HL-60 (cell line): ENCODE measurements around the gene ABCG1.

Source experiments
- DNase-seq, 2 experiments: peaks; one replicate each; pipeline ENCODE4 v3.0.0-alpha.2; 2010 to 2020; ENCODE audit warnings: low read depth in 1 of 2, low spot score in 1 of 2
- H3K27ac ChIP-seq: fragments of 250-450 bp; sonication (Bioruptor Pico); replicated peaks from 2 replicates; pipeline ENCODE4 v1.5.1; 2020; ENCODE audit warnings: mild to moderate bottlenecking, moderate library complexity
- H3K27me3 ChIP-seq: fragments of 250-450 bp; sonication (Bioruptor Pico); 2 replicates; pipeline ENCODE4 v1.5.1; 2021; ENCODE audit warnings: mild to moderate bottlenecking, moderate library complexity; ENCODE audit not compliant: insufficient read depth, poor library complexity, severe bottlenecking
- H3K4me3 ChIP-seq: replicated peaks from 2 replicates; pipeline ENCODE4 v1.5.1; 2011; ENCODE audit warnings: mild to moderate bottlenecking, control low read depth, low read length; ENCODE audit not compliant: insufficient read depth
- GABPA ChIP-seq: IDR thresholded peaks from 2 replicates; pipeline ENCODE4 v1.6.1; 2012; ENCODE audit warnings: low read depth
- POLR2AphosphoS5 ChIP-seq: IDR thresholded peaks from 2 replicates; pipeline ENCODE4 v1.6.1; 2012; ENCODE audit warnings: low read depth
- REST ChIP-seq: IDR thresholded peaks from 2 replicates; pipeline ENCODE4 v1.6.1; 2012; ENCODE audit warnings: low read depth; ENCODE audit not compliant: insufficient replicate concordance
- SPI1 ChIP-seq: IDR thresholded peaks from 2 replicates; pipeline ENCODE4 v1.6.1; 2012; ENCODE audit warnings: low read depth, mild to moderate bottlenecking, borderline replicate concordance
- long read RNA-seq: library from polyadenylated mRNA; unstranded; transcript quantifications from one replicate; pipeline ENCODE4 v2.0.0, GENCODE V29; 2020
- TF ChIP-seq, protein P1 (sequence below): IDR thresholded peaks from one replicate; pipeline ENCODE4 v1.5.1; 2011; ENCODE audit warnings: low read length, control low read depth, inconsistent platforms; ENCODE audit not compliant: insufficient read depth

The ABCG1 gene
- long read RNA-seq, partial matches to known transcripts: 0 of 1 reads
- long read RNA-seq, other reads (novel, unspliced or antisense): 1 of 1 reads

- TF ChIP-seq REST (no peak), SPI1 (no peak), GABPA (no peak), POLR2AphosphoS5 (no peak)
- TF ChIP-seq, protein P1, sequence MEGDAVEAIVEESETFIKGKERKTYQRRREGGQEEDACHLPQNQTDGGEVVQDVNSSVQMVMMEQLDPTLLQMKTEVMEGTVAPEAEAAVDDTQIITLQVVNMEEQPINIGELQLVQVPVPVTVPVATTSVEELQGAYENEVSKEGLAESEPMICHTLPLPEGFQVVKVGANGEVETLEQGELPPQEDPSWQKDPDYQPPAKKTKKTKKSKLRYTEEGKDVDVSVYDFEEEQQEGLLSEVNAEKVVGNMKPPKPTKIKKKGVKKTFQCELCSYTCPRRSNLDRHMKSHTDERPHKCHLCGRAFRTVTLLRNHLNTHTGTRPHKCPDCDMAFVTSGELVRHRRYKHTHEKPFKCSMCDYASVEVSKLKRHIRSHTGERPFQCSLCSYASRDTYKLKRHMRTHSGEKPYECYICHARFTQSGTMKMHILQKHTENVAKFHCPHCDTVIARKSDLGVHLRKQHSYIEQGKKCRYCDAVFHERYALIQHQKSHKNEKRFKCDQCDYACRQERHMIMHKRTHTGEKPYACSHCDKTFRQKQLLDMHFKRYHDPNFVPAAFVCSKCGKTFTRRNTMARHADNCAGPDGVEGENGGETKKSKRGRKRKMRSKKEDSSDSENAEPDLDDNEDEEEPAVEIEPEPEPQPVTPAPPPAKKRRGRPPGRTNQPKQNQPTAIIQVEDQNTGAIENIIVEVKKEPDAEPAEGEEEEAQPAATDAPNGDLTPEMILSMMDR: no peak
- H3K27ac ChIP-seq: no peak within 1 kb of the TSS
- peak within 1 kb of the TSS; percentile 20 for H3K4me3 ChIP-seq
- H3K27me3 ChIP-seq: peaks cover 28% of the 10 kb centered on the region
- DNase-seq: no peak
These were observed at the start of gene ABCG1 for GRCh38 chr21:42218836-42219605. Gene ABCG1, plus strand, starts transcription at chr21:42219140. Its CDS starts 123 bp downstream, at chr21:42219263.

GRCh38 chr21:42169758-42170157 lies 49.2 kb upstream of the ABCG1 start:
- Histone ChIP-seq H3K27ac (no peak overlapping the region), H3K4me3 (no peak overlapping the region), H3K27me3 (no peaks in the 10 kb centered on the region)
- TF ChIP-seq, protein P1: no peak
- no peak for TF ChIP-seq GABPA
- TF ChIP-seq POLR2AphosphoS5: no peak
- no peak for TF ChIP-seq SPI1
- TF ChIP-seq REST: no peak
- no peak for DNase-seq

DNA sequence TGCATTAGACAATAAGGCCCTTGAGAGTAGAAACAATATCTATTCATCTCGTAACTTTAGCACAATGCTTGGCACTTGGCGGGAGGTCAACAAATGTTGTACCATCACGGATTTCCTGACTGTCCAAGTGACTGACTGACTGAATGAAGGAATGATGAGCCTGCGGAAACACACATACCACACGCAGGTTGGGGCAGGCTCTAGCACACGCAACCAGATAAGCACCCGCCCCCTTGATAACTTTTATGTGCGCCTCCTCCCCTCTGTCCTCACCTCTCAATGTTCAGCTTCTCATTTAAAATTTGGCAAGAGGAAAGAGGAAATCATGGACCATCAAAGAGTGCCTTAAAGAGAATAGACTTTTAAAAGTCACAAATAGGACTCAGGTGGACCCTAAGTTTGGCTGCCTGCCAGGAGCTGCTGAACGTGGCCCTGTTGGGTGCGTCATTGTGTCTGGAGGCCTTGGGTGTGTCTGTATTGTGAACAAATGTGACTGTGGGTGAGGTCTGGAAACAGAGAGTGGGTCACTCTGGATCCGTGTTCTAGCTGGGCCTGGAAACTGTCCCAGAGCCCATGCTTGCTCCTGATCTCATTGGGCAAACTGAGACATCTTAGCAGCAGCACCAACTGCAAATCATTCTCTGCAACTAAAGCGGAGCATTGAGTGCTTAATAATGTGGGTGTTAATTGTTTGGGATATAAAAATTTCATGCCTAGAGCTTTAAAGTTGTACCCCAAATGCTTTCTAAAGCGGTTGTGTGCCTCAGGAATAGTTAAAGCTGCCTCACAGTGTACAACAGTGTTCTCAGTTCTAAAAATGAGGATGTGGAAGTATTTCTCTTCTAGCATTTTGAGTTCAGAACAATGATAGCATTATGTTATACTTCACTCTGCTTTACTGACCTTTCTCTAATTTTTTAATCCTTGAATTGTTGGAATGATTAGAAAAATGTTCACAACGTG lies 47.6 kb upstream of the ABCG1 start:
- no peak for DNase-seq
- no peak overlapping the region for H3K27ac ChIP-seq
- no peaks in the 10 kb centered on the region for H3K27me3 ChIP-seq
- no peak overlapping the region for H3K4me3 ChIP-seq
- TF ChIP-seq, protein P1: no peak
- TF ChIP-seq GABPA (no peak), REST (no peak)
